CD14-positive monocyte (primary cell): ENCODE data around the gene SLC38A9. TPM values are rescaled to one million over a fixed set of nuclear protein-coding genes. Genes with fewer than 3 reads are reported as not detected.

Experiments
- DNase-seq, 3 donors: peaks; one replicate each; pipeline ENCODE4 v3.0.0-alpha.2; 2011 to 2022
- H2AFZ ChIP-seq: 2 replicates; pipeline ENCODE4 v1.6.0; 2012; ENCODE audit warnings: mild to moderate bottlenecking, low read depth, low read length, inconsistent platforms; ENCODE audit not compliant: insufficient read depth, poor library complexity, severe bottlenecking
- H3K27ac ChIP-seq, 2 donors: 1 replicate in 1 of 2; 2 replicates in 1 of 2; pipeline ENCODE4 v1.5.1; 2012 to 2013; ENCODE audit warnings: low read length in 2 of 2, control low read depth in 1 of 2, inconsistent platforms in 1 of 2, low read depth in 1 of 2, mild to moderate bottlenecking in 1 of 2
- H3K27me3 ChIP-seq, 2 donors: one replicate each; pipeline versions ENCODE4 v1.6.0 to v1.6.1; 2011 to 2013; ENCODE audit warnings: low read length in 2 of 2; ENCODE audit not compliant: control insufficient read depth in 2 of 2, insufficient read depth in 2 of 2
- H3K36me3 ChIP-seq, 2 donors: replicated peaks in 1 of 2; 1 replicate in 1 of 2; 2 replicates in 1 of 2; pipeline versions ENCODE4 v1.5.1 to v1.6.1; 2012 to 2013; ENCODE audit warnings: low read length in 2 of 2, control low read depth in 1 of 2, inconsistent platforms in 1 of 2, mild to moderate bottlenecking in 1 of 2; ENCODE audit not compliant: insufficient read depth in 2 of 2, control insufficient read depth in 1 of 2
- H3K4me1 ChIP-seq, 2 donors: 1 replicate in 1 of 2; 2 replicates in 1 of 2; pipeline versions ENCODE4 v1.5.1 to v1.6.1; 2012 to 2013; ENCODE audit warnings: low read length in 2 of 2, control low read depth in 1 of 2, inconsistent platforms in 1 of 2, mild to moderate bottlenecking in 1 of 2, moderate library complexity in 1 of 2; ENCODE audit not compliant: insufficient read depth in 2 of 2, control insufficient read depth in 1 of 2
- H3K4me2 ChIP-seq: replicated peaks from 2 replicates; pipeline ENCODE3; 2012; ENCODE audit warnings: low read length, moderate library complexity, mild to moderate bottlenecking; ENCODE audit not compliant: poor library complexity, severe bottlenecking; ENCODE audit errors: extremely low read depth
- H3K4me3 ChIP-seq, 3 experiments: fragments of 200-600 bp in 1 of 3; sonication (generic) in 1 of 3; replicated peaks in 1 of 3; 1 replicate in 2 of 3; 2 replicates in 1 of 3; pipeline ENCODE4 v1.5.1; 2011 to 2013; ENCODE audit warnings: low read length in 3 of 3, mild to moderate bottlenecking in 3 of 3, control low read depth in 2 of 3, low read depth in 2 of 3, inconsistent platforms in 1 of 3, moderate library complexity in 1 of 3
- H3K79me2 ChIP-seq: 2 replicates; pipeline ENCODE4 v1.6.0; 2012; ENCODE audit warnings: mild to moderate bottlenecking, control low read depth, inconsistent platforms, low read length, moderate library complexity; ENCODE audit not compliant: insufficient read depth
- H3K9ac ChIP-seq: 2 replicates; pipeline ENCODE4 v1.6.0; 2017; ENCODE audit warnings: low read length, mild to moderate bottlenecking; ENCODE audit not compliant: insufficient read depth, poor library complexity, severe bottlenecking
- H3K9me3 ChIP-seq, 2 donors: replicated peaks in 1 of 2; 1 replicate in 1 of 2; 2 replicates in 1 of 2; pipeline versions ENCODE4 v1.5.1 to v1.6.1; 2012 to 2013; ENCODE audit warnings: low read length in 2 of 2, control low read depth in 1 of 2; ENCODE audit not compliant: control insufficient read depth in 1 of 2, insufficient read depth in 1 of 2
- H4K20me1 ChIP-seq: 2 replicates; pipeline ENCODE4 v1.6.0; 2012; ENCODE audit warnings: mild to moderate bottlenecking, low read length, control low read depth, moderate library complexity; ENCODE audit not compliant: insufficient read depth
- H3K27ac Mint-ChIP-seq, 7 donors: one replicate each; pipeline ENCODE4 v1.8.0; 2020; ENCODE audit warnings: mild to moderate bottlenecking in 7 of 7, mixed read lengths in 7 of 7, moderate library complexity in 6 of 7, inconsistent platforms in 2 of 7
- H3K27me3 Mint-ChIP-seq, 3 donors: one replicate each; pipeline ENCODE4 v1.8.0; 2021 to 2022; ENCODE audit warnings: low read depth in 3 of 3, mild to moderate bottlenecking in 3 of 3, mixed read lengths in 3 of 3, moderate library complexity in 3 of 3, inconsistent platforms in 1 of 3
- H3K36me3 Mint-ChIP-seq, 2 donors: one replicate each; pipeline ENCODE4 v1.8.0; 2020; ENCODE audit warnings: mixed read lengths in 2 of 2, inconsistent platforms in 1 of 2, mild to moderate bottlenecking in 1 of 2
- H3K4me1 Mint-ChIP-seq: one replicate; pipeline ENCODE4 v1.8.0; 2020; ENCODE audit warnings: mild to moderate bottlenecking, mixed read lengths
- H3K4me3 Mint-ChIP-seq, 2 donors: one replicate each; pipeline ENCODE4 v1.8.0; 2020; ENCODE audit warnings: mild to moderate bottlenecking in 2 of 2, mixed read lengths in 2 of 2, moderate library complexity in 1 of 2
- H3K9me3 Mint-ChIP-seq, 7 donors: one replicate each; pipeline ENCODE4 v1.8.0; 2020 to 2022; ENCODE audit warnings: mixed read lengths in 7 of 7, mild to moderate bottlenecking in 6 of 7, moderate library complexity in 6 of 7, inconsistent platforms in 2 of 7
- CTCF ChIP-seq: fragments of 200-600 bp; IDR thresholded peaks from one replicate; pipeline ENCODE4 v1.8.0; 2022; ENCODE audit warnings: antibody characterized with exemption, mild to moderate bottlenecking
- WGBS: methylation state at CpG from one replicate; pipeline ENCODE4 v1.1.5; 2013; ENCODE audit warnings: missing lambda C conversion rate; ENCODE audit not compliant: insufficient coverage; 5-methylcytosine and 5-hydroxymethylcytosine counted together
- intact Hi-C, 2 donors: fragments of 100-400 bp; cut with micrococcal nuclease; formaldehyde crosslinking; loops; one replicate each; pipeline versions ENCODE4 v1.15.0 to v1.15.1; 2023
- polyA plus RNA-seq, 3 donors: library from polyadenylated mRNA; depleted of rRNA in 1 of 3; unstranded in 2 of 3; stranded (reverse) in 1 of 3; fragments of 300-500 nt in 2 of 3; fragments of >200 nt in 1 of 3; fragmentation: Illumina TruSeq in 2 of 3; gene quantifications; 1 replicate in 2 of 3; 2 replicates in 1 of 3; pipeline ENCODE4 v1.2.3, GENCODE V29; 2012 to 2021

SLC38A9 gene
- polyA plus RNA-seq, 3 donors = 10.7 to 15.2 (median 14.1) TPM

GRCh38 chr5:55711507-55712022 lies 559 bp downstream of the SLC38A9 start:
- H3K27me3 Mint-ChIP-seq = peaks cover 0 to 4% (median 0%) of the 10 kb centered on the region in 3 donors
- intact Hi-C loops = loop anchor here in 1 of 2 donors (10.0 kb wide), 1 partner anchor 193 kb away; no protein-coding TSS in a partner anchor
- H3K27ac Mint-ChIP-seq = peak overlapping the region; percentile 90 to 98 (median 93)
- H3K9ac ChIP-seq = peak overlapping the region; percentile 84
- H3K4me1 Mint-ChIP-seq = peaks cover 13% of the 10 kb centered on the region
- DNase-seq = no peak
- peaks cover 5 to 16% of the 10 kb centered on the region in 2 donors for H3K36me3 ChIP-seq
- H2AFZ ChIP-seq = peak overlapping the region; percentile 99
- no peaks in the 10 kb centered on the region for H3K9me3 ChIP-seq
- H4K20me1 ChIP-seq = no peaks in the 10 kb centered on the region
- peaks cover 16% of the 10 kb centered on the region in 2 donors for H3K36me3 Mint-ChIP-seq
- peak overlapping the region; percentile 99 to 100 for H3K4me3 Mint-ChIP-seq
- H3K79me2 ChIP-seq = peaks cover 21% of the 10 kb centered on the region
- peaks cover 12 to 18% of the 10 kb centered on the region in 2 donors for H3K4me1 ChIP-seq
- TF ChIP-seq CTCF = no peak
- 9% methylated on average over 14 of the region's 18 CpGs for WGBS
- peak overlapping the region; percentile 46 to 83 for H3K27ac ChIP-seq
- H3K4me2 ChIP-seq = peak overlapping the region; percentile 98
- H3K9me3 Mint-ChIP-seq = no peaks in the 10 kb centered on the region
- no peaks in the 10 kb centered on the region for H3K27me3 ChIP-seq
- peak overlapping the region; percentile 85 to 92 (median 90) for H3K4me3 ChIP-seq

GRCh38 chr5:55708732-55709131 lies 3.4 kb downstream of the SLC38A9 start:
- no peak overlapping the region for H3K27ac ChIP-seq
- no peak for TF ChIP-seq CTCF
- H3K27me3 ChIP-seq = no peaks in the 10 kb centered on the region
- H3K36me3 ChIP-seq = peaks cover 5 to 18% of the 10 kb centered on the region in 2 donors
- intact Hi-C loops = no loop called here
- no peak overlapping the region for H3K9ac ChIP-seq
- no peaks in the 10 kb centered on the region for H3K9me3 ChIP-seq
- Mint-ChIP-seq H3K4me3 (no peak overlapping the region), H3K27me3 (peaks cover 0 to 3% (median 0%) of the 10 kb centered on the region in 3 donors), H3K36me3 (peaks cover 20% of the 10 kb centered on the region in 2 donors), H3K27ac (no peak overlapping the region), H3K4me1 (peaks cover 13% of the 10 kb centered on the region), H3K9me3 (no peaks in the 10 kb centered on the region)
- H2AFZ ChIP-seq = no peak overlapping the region
- H4K20me1 ChIP-seq = no peaks in the 10 kb centered on the region
- H3K4me1 ChIP-seq = peaks cover 12 to 18% of the 10 kb centered on the region in 2 donors
- H3K4me3 ChIP-seq = no peak overlapping the region
- peaks cover 21% of the 10 kb centered on the region for H3K79me2 ChIP-seq
- no peak for DNase-seq
- H3K4me2 ChIP-seq = no peak overlapping the region
